Natural killer cell (primary cell): ENCODE results near the gene TBC1D22A. TPM values are rescaled to one million over a fixed set of nuclear protein-coding genes. Genes with fewer than 3 reads are reported as not detected.

Experiments used
- ATAC-seq, 3 donors: fragments of 150-1000 bp in 2 of 3; fragments of 200-7000 bp in 1 of 3; cut with Tn5 transposase; 1 replicate in 1 of 3; 2 replicates in 2 of 3; pipeline ENCODE4 v1.10.0; 2021; ENCODE audit warnings: mild to moderate bottlenecking in 2 of 3, moderate library complexity in 2 of 3
- DNase-seq, 2 donors: peaks; one replicate each; pipeline versions ENCODE4 v3.0.0 to v3.0.0-alpha.2; 2013 to 2021; ENCODE audit warnings: mixed read lengths in 1 of 2
- H3K27ac ChIP-seq: one replicate; pipeline ENCODE4 v1.5.1; 2013; ENCODE audit warnings: mild to moderate bottlenecking, low read length
- H3K27me3 ChIP-seq: one replicate; pipeline ENCODE4 v1.6.1; 2013; ENCODE audit warnings: low read length; ENCODE audit not compliant: control insufficient read depth, insufficient read depth
- H3K36me3 ChIP-seq: one replicate; pipeline ENCODE4 v1.6.1; 2013; ENCODE audit warnings: low read length; ENCODE audit not compliant: control insufficient read depth, insufficient read depth
- H3K4me1 ChIP-seq: one replicate; pipeline ENCODE4 v1.6.1; 2013; ENCODE audit warnings: low read length; ENCODE audit not compliant: control insufficient read depth, insufficient read depth
- H3K4me3 ChIP-seq: one replicate; pipeline ENCODE4 v1.5.1; 2013; ENCODE audit warnings: low read length
- H3K9me3 ChIP-seq: one replicate; pipeline ENCODE4 v1.6.1; 2013; ENCODE audit warnings: low read length; ENCODE audit not compliant: control insufficient read depth, insufficient read depth
- H3K27ac Mint-ChIP-seq, 2 donors: one replicate each; pipeline ENCODE4 v1.8.0; 2022; ENCODE audit warnings: mild to moderate bottlenecking in 2 of 2, mixed read lengths in 2 of 2, moderate library complexity in 1 of 2
- H3K27me3 Mint-ChIP-seq, 2 donors: one replicate each; pipeline ENCODE4 v1.8.0; 2022; ENCODE audit warnings: low read depth in 2 of 2, mixed read lengths in 2 of 2
- H3K36me3 Mint-ChIP-seq: one replicate; pipeline ENCODE4 v1.8.0; 2022; ENCODE audit warnings: mixed read lengths
- H3K4me1 Mint-ChIP-seq, 2 donors: one replicate each; pipeline ENCODE4 v1.8.0; 2022; ENCODE audit warnings: mixed read lengths in 2 of 2
- H3K4me3 Mint-ChIP-seq: one replicate; pipeline ENCODE4 v1.8.0; 2022; ENCODE audit warnings: mild to moderate bottlenecking, moderate library complexity, mixed read lengths
- H3K9me3 Mint-ChIP-seq, 2 donors: one replicate each; pipeline ENCODE4 v1.8.0; 2022; ENCODE audit warnings: mixed read lengths in 2 of 2
- WGBS: methylation state at CpG from one replicate; pipeline ENCODE4 v1.1.7; 2013; ENCODE audit warnings: missing lambda C conversion rate; ENCODE audit not compliant: insufficient coverage; 5-methylcytosine and 5-hydroxymethylcytosine counted together
- intact Hi-C: fragments of 100-400 bp; cut with micrococcal nuclease; formaldehyde crosslinking; loops from one replicate; pipeline ENCODE4 v1.14.2; 2022
- total RNA-seq, 4 donors: library from RNA; stranded (reverse); fragments of 120-200 nt in 1 of 4; gene quantifications; one replicate each; pipeline versions ENCODE4 v1.2.3 to v1.2.4, GENCODE V29; 2013 to 2022
- TF ChIP-seq, protein P1 (sequence below): fragments of 200-600 bp; IDR thresholded peaks from one replicate; pipeline ENCODE4 v1.8.0; 2022; ENCODE audit warnings: antibody characterized with exemption

Gene TBC1D22A
- total RNA-seq, 3 donors from 2014 or later (not counting 1 experiment from before 2014, with no cell fraction given), result 47.4 to 53.7 (median 53.2) TPM

DNA sequence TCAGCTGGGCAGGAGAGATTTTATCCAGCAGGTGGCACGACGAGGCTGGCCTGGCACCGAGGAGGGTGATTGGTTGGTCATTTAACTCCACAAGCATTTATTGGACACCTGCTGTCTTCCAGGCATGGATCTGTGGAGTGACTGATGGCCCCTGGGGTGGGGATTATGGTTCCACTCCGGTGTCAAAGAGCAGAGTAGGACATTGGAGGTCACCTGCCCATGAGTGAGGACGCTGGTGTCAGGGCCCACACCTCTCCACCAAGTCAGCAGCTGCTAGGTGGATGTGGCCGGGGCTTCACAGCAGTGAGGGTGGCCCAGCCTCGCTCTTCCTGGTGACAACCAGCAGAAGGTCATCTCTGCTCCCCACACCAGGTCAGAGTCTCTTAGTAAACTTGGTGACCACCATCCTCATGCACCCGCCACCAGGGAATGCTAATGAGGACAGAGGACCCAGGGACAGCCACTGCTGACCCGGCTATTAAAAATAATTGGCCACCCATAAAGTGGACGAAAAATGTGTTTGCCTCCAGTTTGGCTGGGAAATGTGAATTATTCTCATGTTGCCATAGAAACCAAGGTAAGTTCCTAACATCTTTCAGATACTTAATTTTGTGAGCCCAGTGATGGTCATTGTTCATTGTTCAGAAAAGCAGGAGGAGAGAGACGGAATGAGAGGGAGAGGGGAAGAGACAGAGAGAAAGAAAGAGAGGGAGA is 428.7 kb downstream of the TBC1D22A start:
- Mint-ChIP-seq H3K36me3 (no peaks in the 10 kb centered on the region), H3K4me1 (no peaks in the 10 kb centered on the region), H3K27me3 (no peaks in the 10 kb centered on the region), H3K4me3 (no peak overlapping the region), H3K27ac (no peak overlapping the region), H3K9me3 (no peaks in the 10 kb centered on the region)
- no peak overlapping the region for H3K4me3 ChIP-seq
- DNase-seq (peak in 1 of 2 donors; percentile 9), ATAC-seq (no peak)
- WGBS, result 84% methylated on average over 11 of the region's 11 CpGs
- no peaks in the 10 kb centered on the region for H3K9me3 ChIP-seq
- H3K27me3 ChIP-seq, result no peaks in the 10 kb centered on the region
- H3K4me1 ChIP-seq, result no peaks in the 10 kb centered on the region
- H3K36me3 ChIP-seq, result no peaks in the 10 kb centered on the region
- TF ChIP-seq, protein P1, sequence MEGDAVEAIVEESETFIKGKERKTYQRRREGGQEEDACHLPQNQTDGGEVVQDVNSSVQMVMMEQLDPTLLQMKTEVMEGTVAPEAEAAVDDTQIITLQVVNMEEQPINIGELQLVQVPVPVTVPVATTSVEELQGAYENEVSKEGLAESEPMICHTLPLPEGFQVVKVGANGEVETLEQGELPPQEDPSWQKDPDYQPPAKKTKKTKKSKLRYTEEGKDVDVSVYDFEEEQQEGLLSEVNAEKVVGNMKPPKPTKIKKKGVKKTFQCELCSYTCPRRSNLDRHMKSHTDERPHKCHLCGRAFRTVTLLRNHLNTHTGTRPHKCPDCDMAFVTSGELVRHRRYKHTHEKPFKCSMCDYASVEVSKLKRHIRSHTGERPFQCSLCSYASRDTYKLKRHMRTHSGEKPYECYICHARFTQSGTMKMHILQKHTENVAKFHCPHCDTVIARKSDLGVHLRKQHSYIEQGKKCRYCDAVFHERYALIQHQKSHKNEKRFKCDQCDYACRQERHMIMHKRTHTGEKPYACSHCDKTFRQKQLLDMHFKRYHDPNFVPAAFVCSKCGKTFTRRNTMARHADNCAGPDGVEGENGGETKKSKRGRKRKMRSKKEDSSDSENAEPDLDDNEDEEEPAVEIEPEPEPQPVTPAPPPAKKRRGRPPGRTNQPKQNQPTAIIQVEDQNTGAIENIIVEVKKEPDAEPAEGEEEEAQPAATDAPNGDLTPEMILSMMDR, result no peak
- intact Hi-C loops, result no loop called here
- H3K27ac ChIP-seq, result no peak overlapping the region

DNA sequence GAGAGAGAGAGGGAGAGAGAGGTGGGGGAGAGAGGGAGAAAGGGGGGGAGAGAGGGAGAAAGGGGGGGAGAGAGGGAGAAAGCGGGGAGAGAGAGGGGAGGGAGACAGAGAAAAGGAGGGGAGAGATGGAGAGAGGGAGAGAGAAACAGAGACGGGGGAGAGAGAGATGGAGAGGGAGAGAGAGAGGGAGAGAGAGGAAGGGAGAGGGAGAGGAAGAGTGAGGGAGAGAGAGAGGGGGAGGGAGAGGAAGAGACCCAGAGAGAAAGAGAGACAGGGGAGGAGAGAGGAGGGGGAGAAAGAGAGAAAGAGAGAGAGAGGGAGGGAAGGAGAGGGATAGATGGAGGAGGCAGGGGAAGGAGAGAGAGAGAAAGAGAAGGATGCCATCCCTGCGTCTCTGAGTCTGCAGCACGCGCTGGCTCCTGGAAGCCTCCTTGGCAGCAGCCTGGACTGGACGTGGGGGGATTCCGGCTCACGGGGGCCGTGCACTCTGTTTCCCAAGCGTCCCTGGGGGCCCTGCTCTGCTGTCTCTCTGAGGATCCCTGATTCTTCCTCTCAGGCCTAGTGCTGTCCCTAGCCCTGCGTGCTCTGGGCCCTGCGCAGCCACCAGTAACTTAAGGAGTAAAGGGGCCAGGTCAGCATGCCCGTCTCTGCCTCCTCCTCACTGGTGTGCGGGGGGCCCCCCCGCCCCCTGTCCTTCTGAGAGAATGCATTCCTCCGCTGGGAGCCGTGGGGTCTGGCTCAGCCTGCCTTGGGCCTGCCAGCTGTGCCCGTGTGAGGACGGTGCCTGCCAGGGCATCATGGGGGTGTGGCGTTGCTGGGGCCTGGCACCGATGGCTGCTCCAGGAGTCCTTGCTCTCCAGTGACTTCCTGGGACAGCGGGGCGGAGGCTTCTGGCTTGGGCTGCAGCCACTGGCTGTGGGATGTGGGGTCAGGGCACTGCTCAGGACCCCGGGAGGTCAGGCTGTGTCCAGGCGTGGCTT is 429.5 kb downstream of the TBC1D22A start:
- ATAC-seq, result peak in 1 of 3 donors; percentile 10
- WGBS, result 85% methylated on average over 24 of the region's 25 CpGs
- intact Hi-C loops, result no loop called here
- no peak overlapping the region for H3K27ac ChIP-seq
- Mint-ChIP-seq H3K36me3 (no peaks in the 10 kb centered on the region), H3K4me3 (no peak overlapping the region), H3K27me3 (no peaks in the 10 kb centered on the region), H3K27ac (no peak overlapping the region), H3K4me1 (no peaks in the 10 kb centered on the region), H3K9me3 (no peaks in the 10 kb centered on the region)
- DNase-seq, result peak in 1 of 2 donors; percentile 10
- no peak overlapping the region for H3K4me3 ChIP-seq
- H3K4me1 ChIP-seq, result no peaks in the 10 kb centered on the region
- no peaks in the 10 kb centered on the region for H3K9me3 ChIP-seq
- TF ChIP-seq, protein P1, result no peak
- H3K27me3 ChIP-seq, result no peaks in the 10 kb centered on the region
- no peaks in the 10 kb centered on the region for H3K36me3 ChIP-seq

GRCh38 chr22:47192651-47193437 is 430.4 kb downstream of the TBC1D22A start:
- H3K4me1 ChIP-seq, result no peaks in the 10 kb centered on the region
- no peaks in the 10 kb centered on the region for H3K9me3 ChIP-seq
- H3K27me3 Mint-ChIP-seq, result no peaks in the 10 kb centered on the region
- DNase-seq (peak; percentile 12 to 28), ATAC-seq (peak in 1 of 3 donors; percentile 44)
- H3K4me1 Mint-ChIP-seq, result no peaks in the 10 kb centered on the region
- no peak overlapping the region for H3K27ac Mint-ChIP-seq
- no peak overlapping the region for H3K27ac ChIP-seq
- TF ChIP-seq, protein P1, result no peak
- H3K9me3 Mint-ChIP-seq, result no peaks in the 10 kb centered on the region
- no peaks in the 10 kb centered on the region for H3K36me3 Mint-ChIP-seq
- intact Hi-C loops, result no loop called here
- WGBS, result 87% methylated on average over 29 of the region's 32 CpGs
- no peak overlapping the region for H3K4me3 ChIP-seq
- no peaks in the 10 kb centered on the region for H3K27me3 ChIP-seq
- no peaks in the 10 kb centered on the region for H3K36me3 ChIP-seq
- H3K4me3 Mint-ChIP-seq, result no peak overlapping the region
